Tibial nerve (tissue), 4 donors: Measurements from ENCODE around the gene DBNDD1. TPM values are rescaled to one million over a fixed set of nuclear protein-coding genes. Genes with fewer than 3 reads are reported as not detected.

ENCODE experiments used
- DNase-seq, 2 donors: peaks; one replicate each; pipeline ENCODE4 v3.0.0-alpha.2; 2019; ENCODE audit warnings: low spot score in 2 of 2
- H3K27ac ChIP-seq, 4 donors: fragments of 200-600 bp; sonication (generic) in 3 of 4; one replicate each; pipeline ENCODE4 v1.5.1; 2017 to 2019; ENCODE audit warnings: mild to moderate bottlenecking in 1 of 4
- H3K27me3 ChIP-seq, 2 donors: fragments of 200-600 bp; sonication (generic) in 1 of 2; one replicate each; pipeline versions ENCODE4 v1.5.1 to v1.6.0; 2017 to 2019
- H3K36me3 ChIP-seq, 3 donors: fragments of 200-600 bp; sonication (generic); one replicate each; pipeline ENCODE4 v1.5.1; 2018 to 2019
- H3K4me1 ChIP-seq, 4 donors: fragments of 200-600 bp; sonication (generic) in 3 of 4; one replicate each; pipeline ENCODE4 v1.5.1; 2017 to 2019
- H3K4me3 ChIP-seq, 4 donors: fragments of 200-600 bp; sonication (generic) in 3 of 4; one replicate each; pipeline ENCODE4 v1.5.1; 2017 to 2019; ENCODE audit warnings: mild to moderate bottlenecking in 1 of 4, moderate library complexity in 1 of 4
- H3K9me3 ChIP-seq, 4 donors: fragments of 200-600 bp; sonication (generic) in 3 of 4; one replicate each; pipeline ENCODE4 v1.5.1; 2017 to 2019
- EP300 ChIP-seq, 2 donors: sonication (generic); formaldehyde crosslinking; IDR thresholded peaks; one replicate each; pipeline ENCODE4 v1.6.1; 2017; ENCODE audit warnings: antibody characterized with exemption in 2 of 2, mild to moderate bottlenecking in 1 of 2
- POLR2A ChIP-seq, 2 donors: fragments of 450-650 bp; IDR thresholded peaks; one replicate each; pipeline ENCODE4 v1.6.1; 2017; ENCODE audit warnings: antibody characterized with exemption in 2 of 2, mild to moderate bottlenecking in 2 of 2, moderate library complexity in 2 of 2
- WGBS, 2 donors: methylation state at CpG; one replicate each; pipeline ENCODE4 v1.1.5; 2018; 5-methylcytosine and 5-hydroxymethylcytosine counted together
- total RNA-seq, 4 donors: library from RNA; depleted of rRNA; stranded (reverse); fragments of >200 nt; gene quantifications; one replicate each; pipeline ENCODE4 v1.1.0, GENCODE V29; 2016
- TF ChIP-seq, protein P1 (sequence below), 5 experiments: fragments of 200-600 bp in 3 of 5; fragments of 450-650 bp in 2 of 5; sonication (generic) in 3 of 5; IDR thresholded peaks; one replicate each; pipeline ENCODE4 v1.5.1; 2016 to 2019; ENCODE audit warnings: antibody characterized with exemption in 5 of 5, mild to moderate bottlenecking in 3 of 5, moderate library complexity in 2 of 5

Gene DBNDD1
- total RNA-seq, 4 donors from 2014 or later, result 0.42 to 2.6 (median 1.3) TPM

DNA sequence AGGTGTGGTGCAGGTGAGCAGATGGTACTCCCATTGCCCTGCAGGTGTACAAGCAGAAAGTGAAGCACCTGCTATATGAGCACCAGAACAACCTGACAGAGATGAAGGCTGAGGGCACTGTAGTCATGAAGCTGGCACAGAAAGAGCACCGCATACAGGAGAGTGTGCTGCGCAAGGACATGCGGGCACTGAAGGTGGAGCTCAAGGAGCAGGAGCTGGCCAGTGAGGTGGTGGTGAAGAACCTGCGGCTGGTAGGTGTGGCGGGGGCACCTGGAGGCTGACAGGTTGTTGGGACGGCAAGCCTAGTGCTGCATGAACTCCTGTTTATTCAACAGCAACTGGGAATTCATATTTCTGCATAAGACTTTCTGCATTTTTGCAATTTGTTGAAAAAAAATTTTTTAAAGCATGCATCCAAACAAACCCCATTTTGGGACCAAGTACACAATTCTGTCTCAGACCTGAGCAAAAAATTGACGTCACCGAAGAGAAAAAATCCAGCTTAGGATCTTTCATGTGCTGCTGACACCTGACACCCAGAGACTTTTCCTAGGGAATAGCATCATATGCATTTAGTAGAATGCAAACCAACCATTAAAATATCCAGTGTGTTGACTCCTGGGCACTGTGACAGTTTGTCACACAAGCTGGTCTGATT, 13.5 kb upstream of the DBNDD1 start:
- H3K27ac ChIP-seq, result no peak overlapping the region
- TF ChIP-seq POLR2A (IDR thresholded peaks at IDR 0.05) (no peak), EP300 (IDR thresholded peaks at IDR 0.05) (no peak)
- TF ChIP-seq, protein P1, sequence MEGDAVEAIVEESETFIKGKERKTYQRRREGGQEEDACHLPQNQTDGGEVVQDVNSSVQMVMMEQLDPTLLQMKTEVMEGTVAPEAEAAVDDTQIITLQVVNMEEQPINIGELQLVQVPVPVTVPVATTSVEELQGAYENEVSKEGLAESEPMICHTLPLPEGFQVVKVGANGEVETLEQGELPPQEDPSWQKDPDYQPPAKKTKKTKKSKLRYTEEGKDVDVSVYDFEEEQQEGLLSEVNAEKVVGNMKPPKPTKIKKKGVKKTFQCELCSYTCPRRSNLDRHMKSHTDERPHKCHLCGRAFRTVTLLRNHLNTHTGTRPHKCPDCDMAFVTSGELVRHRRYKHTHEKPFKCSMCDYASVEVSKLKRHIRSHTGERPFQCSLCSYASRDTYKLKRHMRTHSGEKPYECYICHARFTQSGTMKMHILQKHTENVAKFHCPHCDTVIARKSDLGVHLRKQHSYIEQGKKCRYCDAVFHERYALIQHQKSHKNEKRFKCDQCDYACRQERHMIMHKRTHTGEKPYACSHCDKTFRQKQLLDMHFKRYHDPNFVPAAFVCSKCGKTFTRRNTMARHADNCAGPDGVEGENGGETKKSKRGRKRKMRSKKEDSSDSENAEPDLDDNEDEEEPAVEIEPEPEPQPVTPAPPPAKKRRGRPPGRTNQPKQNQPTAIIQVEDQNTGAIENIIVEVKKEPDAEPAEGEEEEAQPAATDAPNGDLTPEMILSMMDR (IDR thresholded peaks at IDR 0.05), result no peak
- H3K27me3 ChIP-seq, result no peaks in the 10 kb centered on the region
- no peak for DNase-seq
- H3K9me3 ChIP-seq, result no peaks in the 10 kb centered on the region
- WGBS, 2 donors, result 65 to 69% methylated on average over 8 of the region's 8 CpGs
- H3K4me3 ChIP-seq, result no peak overlapping the region
- H3K36me3 ChIP-seq, result peaks cover 0 to 45% (median 0%) of the 10 kb centered on the region in 3 donors
- H3K4me1 ChIP-seq, result no peaks in the 10 kb centered on the region

DNA sequence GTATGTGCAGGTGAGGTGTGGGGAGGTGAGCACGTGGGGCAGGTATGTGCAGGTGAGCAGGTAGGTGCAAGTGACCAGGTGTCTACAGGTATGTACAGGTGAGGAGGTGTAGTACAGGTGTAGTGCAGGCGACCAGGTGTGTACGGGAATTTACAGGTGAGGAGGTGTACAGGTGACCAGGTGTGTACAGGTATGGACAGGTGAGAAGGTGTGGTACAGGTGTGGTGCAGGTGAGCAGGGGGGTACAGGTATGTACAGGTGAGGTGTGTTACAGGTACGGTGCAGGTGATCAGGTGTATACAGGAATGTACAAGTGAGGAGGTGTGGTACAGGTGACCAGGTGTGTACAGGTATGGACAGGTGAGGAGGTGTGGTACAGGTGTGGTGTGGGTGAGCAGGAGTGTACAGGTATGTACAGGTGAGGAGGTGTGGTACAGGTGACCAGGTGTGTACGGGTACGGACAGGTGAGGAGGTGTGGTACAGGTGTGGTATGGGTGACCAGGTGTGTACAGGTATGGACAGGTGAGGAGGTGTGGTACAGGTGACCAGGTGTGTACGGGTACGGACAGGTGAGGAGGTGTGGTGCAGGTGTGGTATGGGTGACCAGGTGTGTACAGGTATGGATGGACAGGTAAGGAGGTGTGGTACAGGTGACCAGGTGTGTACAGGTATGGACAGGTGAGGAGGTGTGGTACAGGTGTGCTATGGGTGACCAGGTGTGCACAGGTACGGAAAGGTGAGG, 12.8 kb upstream of the DBNDD1 start:
- WGBS, 2 donors, result 71 to 76% methylated on average over 9 of the region's 9 CpGs
- Histone ChIP-seq H3K27me3 (no peaks in the 10 kb centered on the region), H3K4me1 (no peaks in the 10 kb centered on the region), H3K27ac (no peak overlapping the region), H3K4me3 (no peak overlapping the region), H3K9me3 (no peaks in the 10 kb centered on the region), H3K36me3 (peaks cover 0 to 45% (median 0%) of the 10 kb centered on the region in 3 donors)
- TF ChIP-seq, protein P1 (IDR thresholded peaks at IDR 0.05), result no peak
- TF ChIP-seq EP300 (IDR thresholded peaks at IDR 0.05) (no peak), POLR2A (IDR thresholded peaks at IDR 0.05) (no peak)
- DNase-seq, result no peak

DNA sequence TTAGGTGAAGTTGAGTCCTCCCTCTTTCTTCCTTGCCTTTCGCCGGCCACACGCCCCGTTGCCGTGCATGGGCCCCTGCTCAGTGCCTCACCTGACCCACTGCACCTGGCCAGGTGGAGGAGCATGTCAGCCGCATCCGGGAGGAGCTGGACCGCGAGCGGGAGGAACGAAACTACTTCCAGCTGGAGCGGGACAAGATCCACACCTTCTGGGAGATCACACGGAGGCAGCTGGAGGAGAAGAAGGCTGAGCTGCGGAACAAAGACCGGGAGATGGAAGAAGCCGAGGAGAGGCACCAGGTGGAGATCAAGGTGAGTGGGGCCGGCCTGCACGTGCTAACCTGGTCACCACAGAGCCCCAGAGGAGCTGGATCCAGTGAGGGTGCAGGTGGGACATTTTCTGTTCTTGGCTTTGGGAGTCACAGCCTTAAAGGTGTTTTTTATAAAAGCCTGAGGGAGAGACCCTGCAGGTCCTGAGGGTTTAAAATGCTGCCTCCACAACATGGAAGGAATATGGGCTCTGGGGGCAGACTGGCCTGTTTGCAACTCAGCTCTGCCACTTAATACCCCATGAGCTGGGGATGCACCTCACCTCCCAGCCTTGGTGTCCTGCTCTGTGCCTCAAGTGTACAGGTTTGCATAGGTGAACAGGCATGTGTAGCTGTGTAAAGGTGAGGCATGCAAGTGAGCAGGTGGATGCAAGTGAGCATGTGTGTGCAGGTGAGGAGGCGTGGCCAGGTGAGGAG, 12.1 kb upstream of the DBNDD1 start:
- Histone ChIP-seq H3K27me3 (no peaks in the 10 kb centered on the region), H3K36me3 (peaks cover 0 to 44% (median 0%) of the 10 kb centered on the region in 3 donors), H3K9me3 (no peaks in the 10 kb centered on the region), H3K27ac (no peak overlapping the region), H3K4me3 (no peak overlapping the region), H3K4me1 (no peaks in the 10 kb centered on the region)
- TF ChIP-seq EP300 (IDR thresholded peaks at IDR 0.05), result no peak
- TF ChIP-seq, protein P1 (IDR thresholded peaks at IDR 0.05), result no peak
- no peak for TF ChIP-seq POLR2A (IDR thresholded peaks at IDR 0.05)
- no peak for DNase-seq
- 91 to 92% methylated on average over 19 of the region's 19 CpGs for WGBS, 2 donors

DNA sequence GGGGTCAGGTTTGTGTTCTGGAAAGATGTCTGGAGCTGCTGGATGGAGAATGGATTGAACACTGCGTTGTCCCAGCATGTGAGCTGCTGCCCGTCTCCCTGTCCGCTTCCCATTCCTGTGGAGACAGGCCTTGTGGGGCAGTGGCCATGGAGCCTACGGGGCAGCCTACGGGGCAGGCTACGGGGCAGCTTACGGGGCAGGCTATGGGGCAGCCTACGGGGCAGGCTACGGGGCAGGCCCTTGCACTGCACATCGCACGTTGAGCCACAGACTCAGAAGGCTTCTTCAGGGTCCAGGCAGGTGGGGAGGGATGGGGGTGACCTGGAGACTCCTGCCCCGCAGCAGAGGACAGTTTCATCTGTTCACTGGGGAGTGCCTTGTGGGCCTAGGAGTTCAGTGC, 9.7 kb upstream of the DBNDD1 start:
- no peak overlapping the region for H3K4me3 ChIP-seq
- TF ChIP-seq POLR2A (IDR thresholded peaks at IDR 0.05), result no peak
- TF ChIP-seq, protein P1 (IDR thresholded peaks at IDR 0.05), result no peak
- no peak for TF ChIP-seq EP300 (IDR thresholded peaks at IDR 0.05)
- DNase-seq, result no peak
- H3K27ac ChIP-seq, result no peak overlapping the region
- no peaks in the 10 kb centered on the region for H3K4me1 ChIP-seq
- H3K9me3 ChIP-seq, result no peaks in the 10 kb centered on the region
- WGBS, 2 donors, result 90% methylated on average over 12 of the region's 12 CpGs
- no peaks in the 10 kb centered on the region for H3K27me3 ChIP-seq
- H3K36me3 ChIP-seq, result peaks cover 0 to 36% (median 0%) of the 10 kb centered on the region in 3 donors
